ES-I3 (cell line): Measurements from ENCODE around the gene IFITM2.
"Not testable (repeated sequence)": the region's sequence is repeated elsewhere in the genome, so short reads cannot be mapped to it uniquely, and the experiment has no call there.

Experiments
- H3K36me3 ChIP-seq: 2 replicates; pipeline ENCODE4 v1.6.1; 2013; ENCODE audit warnings: mild to moderate bottlenecking, low read length, control low read depth, moderate library complexity; ENCODE audit not compliant: insufficient read depth
- H3K4me1 ChIP-seq: 2 replicates; pipeline ENCODE4 v1.6.1; 2013; ENCODE audit warnings: mild to moderate bottlenecking, control low read depth, low read length; ENCODE audit not compliant: insufficient read depth
- H3K9ac ChIP-seq: 2 replicates; pipeline ENCODE4 v1.6.1; 2013; ENCODE audit warnings: low read depth, mild to moderate bottlenecking, low read length, moderate library complexity
- H3K9me3 ChIP-seq: 2 replicates; pipeline ENCODE4 v1.6.1; 2013; ENCODE audit warnings: mild to moderate bottlenecking, low read length, moderate library complexity; ENCODE audit not compliant: control insufficient read depth, insufficient read depth

Gene IFITM2

GRCh38 chr11:316031-316701 is 8.6 kb downstream of the IFITM2 start:
- H3K36me3 ChIP-seq: no peaks in the 10 kb centered on the region; the same call in 1 of the 2 replicates
- peak overlapping the region; percentile 73 for H3K9ac ChIP-seq
- H3K9me3 ChIP-seq: no peaks in the 10 kb centered on the region
- peaks cover 24% of the 10 kb centered on the region for H3K4me1 ChIP-seq

- H3K36me3 ChIP-seq: no peaks in the 10 kb centered on the region; the same call in 1 of the 2 replicates
- H3K4me1 ChIP-seq: peaks cover 23% of the 10 kb centered on the region
- peak overlapping the region; percentile 73 for H3K9ac ChIP-seq
- H3K9me3 ChIP-seq: no peaks in the 10 kb centered on the region
These were observed 9.3 kb downstream of the IFITM2 start for GRCh38 chr11:316891-317301.

- H3K9ac ChIP-seq: peak overlapping the region; percentile 73
These were observed 10.2 kb downstream of the IFITM2 start for GRCh38 chr11:317668-318404.

GRCh38 chr11:318405-319120 is 10.9 kb downstream of the IFITM2 start:
- H3K4me1 ChIP-seq, H3K9me3 ChIP-seq, H3K36me3 ChIP-seq: not testable (repeated sequence)
- peak overlapping the region; percentile 44; the same call in 1 of the 2 replicates for H3K9ac ChIP-seq

More at GRCh38 chr11:317668-318404, 10.2 kb downstream of the IFITM2 start:
- H3K4me1 ChIP-seq: peaks cover 14% of the 10 kb centered on the region
- not testable (repeated sequence) for H3K9me3 ChIP-seq, H3K36me3 ChIP-seq

GRCh38 chr11:319121-319887 is 11.7 kb downstream of the IFITM2 start:
- not testable (repeated sequence) for H3K36me3 ChIP-seq, H3K4me1 ChIP-seq, H3K9me3 ChIP-seq
- peak overlapping the region; percentile 79 for H3K9ac ChIP-seq

- H3K4me1 ChIP-seq: peaks cover 15% of the 10 kb centered on the region
- not testable (repeated sequence) for H3K9me3 ChIP-seq, H3K36me3 ChIP-seq
- peak overlapping the region; percentile 79 for H3K9ac ChIP-seq
These were observed 12.3 kb downstream of the IFITM2 start for GRCh38 chr11:319888-320273.

GRCh38 chr11:324156-324555 is 16.5 kb downstream of the IFITM2 start:
- no peaks in the 10 kb centered on the region; the same call in 1 of the 2 replicates for H3K36me3 ChIP-seq
- H3K4me1 ChIP-seq: peaks cover 12% of the 10 kb centered on the region
- no peak overlapping the region for H3K9ac ChIP-seq
- H3K9me3 ChIP-seq: no peaks in the 10 kb centered on the region

- H3K36me3 ChIP-seq, H3K9ac ChIP-seq, H3K9me3 ChIP-seq: not testable (repeated sequence)
- H3K4me1 ChIP-seq: peaks cover 12% of the 10 kb centered on the region
These were observed 17.2 kb downstream of the IFITM2 start for GRCh38 chr11:324593-325517.

- no peak overlapping the region for H3K9ac ChIP-seq
These were observed 18.4 kb downstream of the IFITM2 start for GRCh38 chr11:325796-326591.

GRCh38 chr11:326592-326841 is 18.9 kb downstream of the IFITM2 start:
- H3K9ac ChIP-seq: no peak overlapping the region

More at GRCh38 chr11:325796-326591, 18.4 kb downstream of the IFITM2 start:
- H3K4me1 ChIP-seq: peaks cover 12% of the 10 kb centered on the region
- H3K9me3 ChIP-seq: no peaks in the 10 kb centered on the region
- H3K36me3 ChIP-seq: no peaks in the 10 kb centered on the region

GRCh38 chr11:326842-327580 is 19.4 kb downstream of the IFITM2 start:
- Histone ChIP-seq H3K9ac (no peak overlapping the region), H3K9me3 (no peaks in the 10 kb centered on the region), H3K36me3 (no peaks in the 10 kb centered on the region), H3K4me1 (peaks cover 12% of the 10 kb centered on the region)

More at GRCh38 chr11:326592-326841, 18.9 kb downstream of the IFITM2 start:
- no peaks in the 10 kb centered on the region for H3K9me3 ChIP-seq
- no peaks in the 10 kb centered on the region for H3K36me3 ChIP-seq
- peaks cover 12% of the 10 kb centered on the region for H3K4me1 ChIP-seq

GRCh38 chr11:327581-327923 is 19.9 kb downstream of the IFITM2 start:
- Histone ChIP-seq H3K36me3 (no peaks in the 10 kb centered on the region), H3K9me3 (no peaks in the 10 kb centered on the region), H3K4me1 (peaks cover 12% of the 10 kb centered on the region), H3K9ac (no peak overlapping the region)
